HEK293T (cell line): ENCODE measurements around the gene M1AP.

Source experiments
- CTCF ChIA-PET: fragments of 350-600 bp; formaldehyde crosslinking; extraction: SDS; loops from one replicate; lab custom pipeline; 2021; ENCODE audit warnings: antibody characterized with exemption, inconsistent platforms; lab: Yijun Ruan, JAX
- POLR2A ChIA-PET: fragments of 350-600 bp; formaldehyde crosslinking; extraction: SDS; loops from one replicate; lab custom pipeline; 2020; ENCODE audit warnings: antibody characterized with exemption, inconsistent platforms; lab: Yijun Ruan, JAX
- DNase-seq: peaks from one replicate; pipeline ENCODE4 v3.0.0; 2012; ENCODE audit warnings: mixed read lengths; ENCODE audit errors: extremely low spot score
- ARNT ChIP-seq: fragments of 450-650 bp; IDR thresholded peaks from 2 replicates; pipeline ENCODE4 v1.6.1; 2017; ENCODE audit warnings: mild to moderate bottlenecking
- BHLHE40 ChIP-seq: fragments of 450-650 bp; IDR thresholded peaks from 2 replicates; pipeline ENCODE4 v1.6.1; 2016; ENCODE audit warnings: mild to moderate bottlenecking, moderate library complexity, borderline replicate concordance
- CTBP1 ChIP-seq: fragments of 450-650 bp; IDR thresholded peaks from 2 replicates; pipeline ENCODE4 v1.6.1; 2016; ENCODE audit warnings: borderline replicate concordance
- ELF4 ChIP-seq: fragments of 450-650 bp; IDR thresholded peaks from 2 replicates; pipeline ENCODE4 v1.6.1; 2017; ENCODE audit warnings: antibody characterized with exemption
- FOXA1 ChIP-seq: fragments of 450-650 bp; IDR thresholded peaks from 2 replicates; pipeline ENCODE4 v1.6.1; 2016; ENCODE audit warnings: mild to moderate bottlenecking
- FOXK2 ChIP-seq: fragments of 450-650 bp; IDR thresholded peaks from 2 replicates; pipeline ENCODE4 v1.6.1; 2016; ENCODE audit warnings: mild to moderate bottlenecking
- FOXM1 ChIP-seq: fragments of 450-650 bp; IDR thresholded peaks from 2 replicates; pipeline ENCODE4 v1.6.1; 2017; ENCODE audit warnings: mild to moderate bottlenecking, borderline replicate concordance
- HDGF ChIP-seq: fragments of 450-650 bp; IDR thresholded peaks from 2 replicates; pipeline ENCODE4 v1.6.1; 2017; ENCODE audit warnings: antibody characterized with exemption, borderline replicate concordance
- L3MBTL2 ChIP-seq: fragments of 450-650 bp; conservative IDR thresholded peaks from 2 replicates; pipeline ENCODE4 v1.6.1; 2016; ENCODE audit warnings: mild to moderate bottlenecking
- LEF1 ChIP-seq: fragments of 450-650 bp; IDR thresholded peaks from 2 replicates; pipeline ENCODE4 v1.6.1; 2017; ENCODE audit warnings: mild to moderate bottlenecking, borderline replicate concordance
- NFRKB ChIP-seq: fragments of 450-650 bp; IDR thresholded peaks from 2 replicates; pipeline ENCODE4 v1.6.1; 2016; ENCODE audit warnings: mild to moderate bottlenecking, moderate library complexity
- SP1 ChIP-seq: fragments of 450-650 bp; IDR thresholded peaks from 2 replicates; pipeline ENCODE4 v1.6.1; 2017
- SUZ12 ChIP-seq: fragments of 450-650 bp; IDR thresholded peaks from 2 replicates; pipeline ENCODE4 v1.6.1; 2016; ENCODE audit warnings: mild to moderate bottlenecking
- TARDBP ChIP-seq: fragments of 450-650 bp; IDR thresholded peaks from 2 replicates; pipeline ENCODE4 v1.6.1; 2016
- ZNF384 ChIP-seq: fragments of 450-650 bp; IDR thresholded peaks from 2 replicates; pipeline ENCODE4 v1.6.1; 2016
- TF ChIP-seq, protein P1 (sequence below): fragments of 450-650 bp; IDR thresholded peaks from 2 replicates; pipeline ENCODE4 v1.6.1; 2016

The M1AP gene

DNA sequence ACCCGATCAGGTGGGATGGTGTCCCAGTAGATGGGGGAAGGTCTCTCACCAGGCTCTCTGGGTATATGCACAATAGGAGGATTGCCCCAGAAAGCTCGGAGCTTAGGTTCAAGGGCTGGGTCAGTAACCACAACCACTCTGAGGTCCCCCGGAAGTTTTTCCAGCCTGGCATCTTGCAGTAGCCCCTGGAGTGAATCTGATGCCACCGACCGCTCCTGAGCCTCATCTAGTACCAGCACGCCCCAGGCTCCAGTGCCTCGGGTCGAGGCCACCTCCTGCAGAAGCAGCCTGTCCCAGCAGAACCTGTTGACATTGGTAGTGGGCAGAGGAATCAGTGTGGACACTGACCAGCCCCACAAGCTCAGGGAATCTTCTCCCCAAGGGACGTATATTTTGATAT, 124.1 kb downstream of the M1AP start:
- POLR2A ChIA-PET, result no interaction called here
- TF ChIP-seq LEF1, result no peak
- no peak for TF ChIP-seq NFRKB
- no peak for TF ChIP-seq ZNF384
- no peak for TF ChIP-seq HDGF
- TF ChIP-seq FOXA1, result no peak
- no peak for DNase-seq
- CTCF ChIA-PET, result no interaction called here

DNA sequence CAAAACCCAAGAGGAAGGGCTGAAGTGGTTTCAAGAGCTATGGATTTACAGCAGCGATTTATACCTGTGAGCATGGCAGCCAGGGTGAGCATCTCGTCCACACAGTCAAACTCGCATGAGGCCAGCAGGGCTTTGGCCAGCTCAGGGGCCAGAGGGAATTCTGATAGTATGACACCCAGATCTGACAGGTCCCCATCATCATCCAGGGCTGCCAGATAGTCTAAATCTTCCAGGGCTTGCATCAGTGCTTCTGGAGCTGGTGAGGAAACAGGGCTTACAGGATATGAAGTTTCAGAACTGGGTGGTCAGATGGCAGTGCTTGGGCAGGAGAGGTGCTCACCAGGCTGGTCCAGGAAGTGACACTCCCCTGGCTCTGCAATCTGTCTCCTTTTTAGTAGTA, 125.6 kb downstream of the M1AP start:
- TF ChIP-seq L3MBTL2, result no peak
- TF ChIP-seq HDGF, result no peak
- no peak for TF ChIP-seq ZNF384
- no peak for TF ChIP-seq SUZ12
- TF ChIP-seq ELF4, result no peak
- no peak for TF ChIP-seq FOXA1
- no peak for TF ChIP-seq BHLHE40
- TF ChIP-seq CTBP1, result no peak
- TF ChIP-seq NFRKB, result no peak
- TF ChIP-seq, protein P1, sequence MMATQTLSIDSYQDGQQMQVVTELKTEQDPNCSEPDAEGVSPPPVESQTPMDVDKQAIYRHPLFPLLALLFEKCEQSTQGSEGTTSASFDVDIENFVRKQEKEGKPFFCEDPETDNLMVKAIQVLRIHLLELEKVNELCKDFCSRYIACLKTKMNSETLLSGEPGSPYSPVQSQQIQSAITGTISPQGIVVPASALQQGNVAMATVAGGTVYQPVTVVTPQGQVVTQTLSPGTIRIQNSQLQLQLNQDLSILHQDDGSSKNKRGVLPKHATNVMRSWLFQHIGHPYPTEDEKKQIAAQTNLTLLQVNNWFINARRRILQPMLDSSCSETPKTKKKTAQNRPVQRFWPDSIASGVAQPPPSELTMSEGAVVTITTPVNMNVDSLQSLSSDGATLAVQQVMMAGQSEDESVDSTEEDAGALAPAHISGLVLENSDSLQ, result no peak
- TF ChIP-seq TARDBP, result no peak
- no peak for TF ChIP-seq ARNT
- TF ChIP-seq FOXK2, result no peak
- POLR2A ChIA-PET, result interaction anchor here (1.2 to 1.3 kb wide), 2 partner anchors 14 to 29 kb away, joined by 4 to 5 read pairs; partner anchors contain the start of gene PCGF1
- DNase-seq, result no peak

DNA sequence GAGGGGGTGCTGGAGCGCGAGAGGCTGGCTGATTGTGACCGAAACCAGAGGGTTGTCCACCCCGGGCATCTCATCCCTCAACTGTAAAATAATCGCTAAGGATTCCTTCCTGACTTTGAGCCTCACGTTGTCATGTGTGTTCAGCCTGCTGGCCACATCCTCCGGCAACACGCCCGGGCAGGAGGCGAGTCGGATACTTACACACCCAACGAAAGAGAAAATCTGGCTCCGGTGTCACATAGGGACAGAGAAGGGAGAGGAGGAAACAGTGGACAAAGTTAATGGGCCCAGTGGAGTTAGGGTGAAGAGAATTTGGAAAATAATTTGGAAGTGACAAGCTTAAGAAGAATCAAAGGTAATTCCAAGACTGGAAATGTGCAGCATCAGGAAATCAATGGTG, 131.5 kb downstream of the M1AP start:
- ChIA-PET CTCF (interaction anchor here (0.5 kb wide), 1 partner anchor 128 kb away, joined by 7 read pairs; no protein-coding TSS in a partner anchor), POLR2A (interaction anchor here (0.7 kb wide), 1 partner anchor 10 kb away, joined by 3 read pairs; the partner anchor contains the start of gene PCGF1)
- no peak for DNase-seq
- no peak for TF ChIP-seq FOXK2
- TF ChIP-seq BHLHE40, result no peak
- TF ChIP-seq FOXA1, result no peak
- no peak for TF ChIP-seq TARDBP
- TF ChIP-seq LEF1, result no peak
- no peak for TF ChIP-seq HDGF
- no peak for TF ChIP-seq ARNT
- TF ChIP-seq CTBP1, result no peak
- TF ChIP-seq SP1, result no peak
- TF ChIP-seq ZNF384, result no peak
- TF ChIP-seq, protein P1, result no peak
- no peak for TF ChIP-seq ELF4
- no peak for TF ChIP-seq L3MBTL2
- TF ChIP-seq FOXM1, result no peak
- TF ChIP-seq SUZ12, result no peak
- no peak for TF ChIP-seq NFRKB

More for the DNA sequence above, 125.6 kb downstream of the M1AP start:
- CTCF ChIA-PET, result interaction anchor here (1.3 kb wide), 1 partner anchor 66 kb away, joined by 5 read pairs; no protein-coding TSS in a partner anchor

DNA sequence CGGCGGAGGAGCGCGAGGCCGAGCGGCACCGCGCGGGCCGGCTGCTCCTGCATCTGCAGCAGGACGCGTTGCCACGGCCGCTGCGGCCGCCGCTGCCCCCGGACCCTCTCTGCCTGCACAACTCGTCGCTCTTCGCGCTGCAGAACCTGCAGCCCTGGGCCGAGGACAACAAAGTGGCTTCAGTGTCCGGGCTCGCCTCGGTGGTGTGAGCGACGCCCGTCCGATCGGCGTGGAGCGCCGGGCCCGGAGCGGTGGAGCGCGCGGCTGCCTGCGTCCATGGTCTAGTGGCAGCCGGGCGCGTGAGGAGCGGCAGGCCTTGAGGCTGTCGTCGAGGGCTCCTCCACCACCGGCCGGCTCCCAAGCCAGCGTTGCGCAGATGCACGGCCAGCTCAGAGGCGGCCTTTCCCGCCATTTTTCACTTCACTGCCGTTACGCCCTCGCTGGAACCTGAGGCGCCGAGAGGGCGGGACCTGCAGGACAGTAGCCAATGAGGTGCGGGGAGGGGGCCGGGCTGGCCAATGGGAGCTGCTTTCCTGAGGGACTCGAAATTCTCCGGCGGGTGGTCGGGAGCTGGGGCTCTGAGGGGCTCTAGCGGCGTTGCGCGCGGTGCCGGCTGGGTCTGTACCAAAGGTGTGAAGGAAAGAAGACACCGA, 132.0 kb downstream of the M1AP start:
- CTCF ChIA-PET, result no interaction called here

DNA sequence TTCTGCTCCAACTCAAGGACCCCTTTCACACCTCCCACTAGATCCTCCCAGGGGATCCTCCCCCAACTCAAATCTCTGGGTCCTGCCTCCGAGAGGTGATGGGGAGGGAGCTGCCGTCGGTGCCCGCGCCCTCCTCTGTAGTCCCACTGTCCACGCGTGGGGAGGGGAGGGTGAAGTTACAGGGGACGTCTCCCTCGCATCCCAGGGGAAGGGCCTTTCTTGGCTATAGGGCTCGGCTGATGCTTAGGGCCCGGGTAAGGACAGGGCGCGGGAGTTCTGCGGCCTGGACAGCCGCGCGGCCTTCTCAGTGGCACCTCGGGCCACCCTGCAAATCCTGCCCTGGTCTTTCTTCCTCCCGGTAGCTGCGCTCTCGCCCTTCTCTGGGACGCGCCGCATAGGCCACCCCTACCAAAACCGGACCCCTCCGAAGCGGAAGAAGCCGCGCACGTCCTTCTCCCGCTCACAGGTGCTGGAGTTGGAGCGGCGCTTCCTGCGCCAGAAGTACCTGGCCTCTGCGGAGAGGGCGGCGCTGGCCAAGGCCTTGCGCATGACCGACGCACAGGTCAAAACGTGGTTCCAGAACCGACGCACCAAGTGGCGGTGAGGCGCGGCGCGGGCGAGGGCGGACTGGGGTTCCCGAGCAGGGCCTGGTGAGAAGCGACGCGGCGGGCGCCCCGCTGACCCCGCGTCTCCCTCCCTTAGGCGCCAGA, 132.7 kb downstream of the M1AP start:
- CTCF ChIA-PET, result no interaction called here
- POLR2A ChIA-PET, result no interaction called here

More for the DNA sequence above, 132.0 kb downstream of the M1AP start:
- DNase-seq, result no peak
- POLR2A ChIA-PET, result interaction anchor here (0.7 kb wide), 1 partner anchor 9 kb away, joined by 3 read pairs; the partner anchor contains the start of gene PCGF1
- no peak for TF ChIP-seq ARNT
- no peak for TF ChIP-seq SUZ12
- no peak for TF ChIP-seq SP1
- no peak for TF ChIP-seq FOXA1
- no peak for TF ChIP-seq L3MBTL2
- TF ChIP-seq CTBP1, result no peak
- TF ChIP-seq FOXM1, result no peak
- TF ChIP-seq ZNF384, result no peak
- no peak for TF ChIP-seq TARDBP
- TF ChIP-seq ELF4, result no peak
- TF ChIP-seq, protein P1, result no peak
- TF ChIP-seq LEF1, result no peak
- TF ChIP-seq HDGF, result no peak
- TF ChIP-seq FOXK2, result no peak
- no peak for TF ChIP-seq NFRKB

More for the DNA sequence above, 132.7 kb downstream of the M1AP start:
- no peak for DNase-seq
- TF ChIP-seq CTBP1, result no peak
- no peak for TF ChIP-seq LEF1
- TF ChIP-seq, protein P1, result no peak
- TF ChIP-seq ELF4, result no peak
- TF ChIP-seq NFRKB, result no peak
- no peak for TF ChIP-seq FOXK2
- no peak for TF ChIP-seq HDGF
- TF ChIP-seq L3MBTL2, result no peak
- no peak for TF ChIP-seq TARDBP
- no peak for TF ChIP-seq SP1
- TF ChIP-seq FOXM1, result no peak
- TF ChIP-seq FOXA1, result no peak
- no peak for TF ChIP-seq ZNF384
- no peak for TF ChIP-seq SUZ12
- no peak for TF ChIP-seq ARNT
- no peak for TF ChIP-seq BHLHE40
